ENCODE data around the gene FST.

The FST gene

GRCh38 chr5:53520813-53521212 is 40.4 kb downstream of the FST start:
- DNase-seq (ENCODE audit: low read depth, low spot score), result no peak
